ENCODE measurements around the gene THSD4. TPM values are rescaled to one million over a fixed set of nuclear protein-coding genes. Genes with fewer than 3 reads are reported as not detected.

Gene THSD4
- total and polyA plus RNA-seq, 8 donors, result 15.7 to 43.3 (median 19.1) TPM

DNA sequence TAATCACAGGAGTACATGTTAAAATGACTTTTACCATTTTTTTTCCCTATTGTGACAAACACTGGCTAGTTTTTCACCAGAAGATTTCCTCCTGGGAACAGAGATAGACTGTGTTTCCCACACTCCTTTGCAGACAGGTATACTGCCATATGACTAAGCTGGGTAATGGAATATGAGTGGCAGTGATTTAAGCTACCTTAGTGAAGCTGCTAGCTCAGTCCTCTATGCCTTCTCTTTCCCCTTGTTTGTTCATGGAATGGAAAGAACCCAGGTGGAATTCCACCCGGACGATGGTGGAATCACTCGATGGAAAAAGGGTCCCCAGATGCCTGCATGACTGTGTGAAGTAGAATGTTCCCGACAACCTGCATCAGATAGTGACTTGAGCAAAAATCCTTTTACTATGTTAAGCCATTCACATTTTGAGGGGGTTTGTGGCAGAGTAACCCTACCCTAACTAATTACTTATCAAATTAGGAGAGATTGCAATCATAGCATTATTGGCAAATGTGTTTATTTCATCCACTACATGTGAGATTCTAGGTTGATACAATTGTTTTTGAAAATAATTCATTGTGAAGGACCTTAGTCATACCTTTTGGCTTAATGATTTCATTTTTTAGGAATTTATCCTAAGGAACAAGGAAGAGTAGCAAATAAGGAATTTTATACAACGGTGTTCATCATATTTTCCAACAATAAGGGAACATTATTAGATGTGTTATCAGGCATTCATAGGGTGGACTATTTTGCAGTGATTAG lies 16.5 kb downstream of the THSD4 start:
- Histone ChIP-seq H3K4me3 (no peak overlapping the region), H3K36me3 (no peaks in the 10 kb centered on the region), H3K9me3 (no peaks in the 10 kb centered on the region), H3K4me1 (peaks cover 0 to 2% of the 10 kb centered on the region in 2 donors), H3K27me3 (no peaks in the 10 kb centered on the region), H3K27ac (no peak overlapping the region)
- intact Hi-C loops (cut with DNase I), result no loop called here
- TF ChIP-seq CTCF (IDR thresholded peaks at IDR 0.05), result no peak
- no peak for DNase-seq
- ATAC-seq, result no peak

- Histone ChIP-seq H3K36me3 (no peaks in the 10 kb centered on the region), H3K27ac (peak overlapping the region in 1 of 2 donors; percentile 23), H3K4me3 (no peak overlapping the region), H3K4me1 (peaks cover 0 to 6% of the 10 kb centered on the region in 2 donors), H3K9me3 (no peaks in the 10 kb centered on the region), H3K27me3 (no peaks in the 10 kb centered on the region)
- TF ChIP-seq CTCF (IDR thresholded peaks at IDR 0.05), result no peak
- no peak for DNase-seq
- intact Hi-C loops (cut with DNase I), result no loop called here
- ATAC-seq, result no peak
Observed at GRCh38 chr15:71133747-71134472, 18.6 kb downstream of the THSD4 start.

DNA sequence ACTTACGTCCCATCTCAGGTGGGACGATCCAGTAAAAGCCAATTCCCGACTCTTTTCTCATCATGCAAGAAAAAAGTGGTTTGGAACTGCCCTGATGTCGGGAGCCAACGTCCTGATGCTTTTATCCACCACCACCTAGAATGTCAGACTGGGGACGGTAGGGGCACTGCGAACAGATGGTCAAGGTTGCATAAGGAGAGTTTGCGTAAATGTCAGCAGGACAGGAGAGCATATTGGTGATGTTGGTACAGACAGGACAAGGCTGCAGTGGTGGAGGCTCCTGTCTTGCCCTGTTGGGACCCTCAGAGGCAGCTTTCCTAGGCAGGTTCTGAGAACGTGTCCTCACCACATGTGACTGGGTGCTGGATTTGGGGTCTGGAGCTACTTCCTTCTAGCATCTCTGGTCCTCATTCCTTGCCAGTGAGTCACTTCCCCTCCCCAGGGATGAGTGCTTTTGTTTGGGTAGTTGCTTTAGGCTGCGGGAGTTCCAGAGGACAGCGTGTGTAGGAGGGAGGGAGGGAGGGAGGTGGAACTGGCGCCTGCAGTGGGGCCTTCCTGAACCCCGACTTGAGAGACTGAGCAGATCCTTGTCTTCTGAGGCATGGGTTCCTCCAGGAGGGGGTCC lies 21.0 kb downstream of the THSD4 start:
- Histone ChIP-seq H3K4me1 (peaks cover 0 to 6% of the 10 kb centered on the region in 2 donors), H3K27ac (no peak overlapping the region), H3K9me3 (no peaks in the 10 kb centered on the region), H3K36me3 (no peaks in the 10 kb centered on the region), H3K27me3 (no peaks in the 10 kb centered on the region), H3K4me3 (no peak overlapping the region)
- no peak for DNase-seq
- no peak for ATAC-seq
- intact Hi-C loops (cut with DNase I), result no loop called here
- no peak for TF ChIP-seq CTCF (IDR thresholded peaks at IDR 0.05)

DNA sequence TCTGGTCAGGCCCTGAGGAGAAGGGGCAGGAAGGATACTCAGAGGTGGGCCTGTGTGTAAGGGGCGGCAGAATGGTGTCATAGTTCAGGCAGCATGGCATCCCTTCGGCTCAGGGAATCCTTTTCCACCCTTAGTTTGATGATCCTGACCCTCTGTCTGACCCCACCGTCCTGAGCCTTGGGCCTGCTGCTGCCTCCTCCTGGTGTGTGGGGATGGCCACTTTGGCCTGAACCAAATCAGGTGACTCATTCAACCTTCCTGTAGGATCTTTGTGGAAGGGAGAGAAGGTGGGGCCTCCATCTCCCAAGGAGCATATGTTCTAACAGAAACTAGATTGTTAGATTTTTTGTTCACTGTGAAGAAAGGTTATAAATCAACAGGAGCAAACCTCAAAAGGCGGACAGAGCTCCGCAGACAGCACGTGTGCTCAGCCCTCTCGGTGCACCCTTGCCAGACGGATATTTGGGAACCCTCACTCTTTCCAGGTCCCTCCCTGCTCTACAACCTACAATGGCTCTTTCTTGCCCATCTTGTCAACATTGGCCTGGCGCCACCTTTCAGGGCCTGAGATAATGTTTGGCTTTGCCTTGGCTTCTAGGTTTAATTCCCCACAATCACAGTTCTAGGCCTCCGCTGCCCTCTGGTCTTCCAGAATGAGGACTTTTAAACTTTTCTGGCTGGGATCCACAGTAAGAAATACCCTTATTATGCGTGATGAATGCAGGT lies 21.7 kb downstream of the THSD4 start:
- DNase-seq (no peak), ATAC-seq (no peak)
- intact Hi-C loops (cut with DNase I), result no loop called here
- Histone ChIP-seq H3K27me3 (no peaks in the 10 kb centered on the region), H3K9me3 (no peaks in the 10 kb centered on the region), H3K4me3 (no peak overlapping the region), H3K4me1 (peaks cover 0 to 6% of the 10 kb centered on the region in 2 donors), H3K36me3 (no peaks in the 10 kb centered on the region), H3K27ac (no peak overlapping the region)
- TF ChIP-seq CTCF (IDR thresholded peaks at IDR 0.05), result no peak
